ENCODE results near the gene TRPV3. TPM values are rescaled to one million over a fixed set of nuclear protein-coding genes. Genes with fewer than 3 reads are reported as not detected.

TRPV3 gene
- total RNA-seq, 1 experiment from 2014 or later = 3.6 TPM

GRCh38 chr17:3573246-3574100 is 15.9 kb upstream of the TRPV3 start:
- intact Hi-C loops (cut with micrococcal nuclease) = loop anchor here (2.0 kb wide), 2 partner anchors 15 to 63 kb away; partner anchors contain the start of genes CTNS and SHPK
- ATAC-seq = no peak
- H3K4me2 ChIP-seq (ENCODE audit: low read length) = no peak overlapping the region
- H3K9me3 ChIP-seq (ENCODE audit: low read length) = no peaks in the 10 kb centered on the region
- BruUV-seq (replicated peaks) = no TSS peak
- ChIA-PET POLR2A (ENCODE audit: unreplicated experiment) (interaction anchor here (0.7 kb wide), 1 partner anchor 39 kb away, joined by 11 read pairs; no protein-coding TSS in a partner anchor), CTCF (no interaction called here)
- peak overlapping the region; percentile 93 for H3K9ac ChIP-seq (ENCODE audit: low read length)
- H3K27ac ChIP-seq (ENCODE audit: low read length) = peak overlapping the region; percentile 100
- H3K36me3 ChIP-seq (ENCODE audit: low read depth, low read length) = peaks cover 5% of the 10 kb centered on the region; the same call in 1 of the 2 replicates
- H4K20me1 ChIP-seq (ENCODE audit: low read length) = no peaks in the 10 kb centered on the region
- no peak for TF ChIP-seq EZH2 (IDR thresholded peaks at IDR 0.05; ENCODE audit: low read length, unreplicated experiment)
- TF ChIP-seq EZH2phosphoT487 (IDR thresholded peaks at IDR 0.05; ENCODE audit: borderline replicate concordance, low read length) = no peak
- TF ChIP-seq CTCF (conservative IDR thresholded peaks at IDR 0.05; ENCODE audit: low read depth, low read length) = no peak
- no peaks in the 10 kb centered on the region for H3K79me2 ChIP-seq (ENCODE audit: low read length)
- no peaks in the 10 kb centered on the region for H3K27me3 ChIP-seq (ENCODE audit: low read length)
- peaks cover 24% of the 10 kb centered on the region for H3K4me1 ChIP-seq (ENCODE audit: insufficient read depth, low read length)
- DNase-seq = no peak
- no peaks in the 10 kb centered on the region for H3K9me2 ChIP-seq (replicated peaks; ENCODE audit: low read length)
- no peak overlapping the region for H2AFZ ChIP-seq (ENCODE audit: low read length)
- H3K4me3 ChIP-seq (ENCODE audit: low read length) = no peak overlapping the region
- H3F3A ChIP-seq (ENCODE audit: low read length, unreplicated experiment) = no peaks in the 10 kb centered on the region

DNA sequence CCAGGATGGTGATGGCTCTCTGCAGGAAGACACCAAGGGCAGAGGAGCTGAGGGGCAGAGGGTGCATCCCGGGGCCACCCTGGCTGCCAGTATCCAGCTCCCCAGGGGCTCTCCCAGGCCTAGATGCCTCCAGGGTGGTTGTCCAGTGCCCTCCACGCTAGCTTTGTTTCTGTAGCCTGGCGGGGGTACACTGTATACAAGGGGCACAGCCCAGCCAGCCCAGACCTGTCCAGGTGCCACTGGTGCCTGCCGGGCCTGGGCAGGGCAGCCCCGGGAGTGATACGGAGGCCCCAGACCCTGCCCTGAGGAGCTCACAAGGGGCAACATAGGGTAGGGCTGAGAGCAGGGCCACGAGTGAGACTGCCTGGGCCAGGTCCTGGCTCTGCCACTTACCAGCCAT is 14.6 kb upstream of the TRPV3 start:
- CTCF ChIA-PET = no interaction called here
- no peaks in the 10 kb centered on the region for H4K20me1 ChIP-seq (ENCODE audit: low read length)
- no peak overlapping the region for H3K4me2 ChIP-seq (ENCODE audit: low read length)
- no peak for ATAC-seq
- POLR2A ChIA-PET (ENCODE audit: unreplicated experiment) = no interaction called here
- peaks cover 4% of the 10 kb centered on the region; the same call in 1 of the 2 replicates for H3K36me3 ChIP-seq (ENCODE audit: low read depth, low read length)
- no peak overlapping the region for H2AFZ ChIP-seq (ENCODE audit: low read length)
- no peak overlapping the region for H3K27ac ChIP-seq (ENCODE audit: low read length)
- intact Hi-C loops (cut with micrococcal nuclease) = no loop called here
- peaks cover 24% of the 10 kb centered on the region for H3K4me1 ChIP-seq (ENCODE audit: insufficient read depth, low read length)
- DNase-seq = no peak
- H3F3A ChIP-seq (ENCODE audit: low read length, unreplicated experiment) = no peaks in the 10 kb centered on the region
- BruUV-seq (replicated peaks) = no TSS peak
- H3K79me2 ChIP-seq (ENCODE audit: low read length) = no peaks in the 10 kb centered on the region
- H3K9me2 ChIP-seq (replicated peaks; ENCODE audit: low read length) = no peaks in the 10 kb centered on the region
- H3K9ac ChIP-seq (ENCODE audit: low read length) = no peak overlapping the region
- H3K4me3 ChIP-seq (ENCODE audit: low read length) = no peak overlapping the region
- no peak for TF ChIP-seq CTCF (conservative IDR thresholded peaks at IDR 0.05; ENCODE audit: low read depth, low read length)
- no peak for TF ChIP-seq EZH2 (IDR thresholded peaks at IDR 0.05; ENCODE audit: low read length, unreplicated experiment)
- no peak for TF ChIP-seq EZH2phosphoT487 (IDR thresholded peaks at IDR 0.05; ENCODE audit: borderline replicate concordance, low read length)
- no peaks in the 10 kb centered on the region for H3K9me3 ChIP-seq (ENCODE audit: low read length)
- H3K27me3 ChIP-seq (ENCODE audit: low read length) = no peaks in the 10 kb centered on the region
